ENCODE data around the gene MECR.

GRCh38 chr1:29227511-29227910, 3.2 kb downstream of the MECR start:
- TF ChIP-seq POLR2A (IDR thresholded peaks at IDR 0.05; ENCODE audit: borderline replicate concordance, extremely low read depth, insufficient read depth, insufficient read length) (no peak), FOSL1 (IDR thresholded peaks at IDR 0.05; ENCODE audit: low read depth) (no peak), EZH2 (IDR thresholded peaks at IDR 0.05) (no peak), POLR2AphosphoS5 (IDR thresholded peaks at IDR 0.05; ENCODE audit: low read depth, low read length) (no peak), EGR1 (IDR thresholded peaks at IDR 0.05; ENCODE audit: low read depth) (no peak), ATF3 (IDR thresholded peaks at IDR 0.05) (no peak), REST (IDR thresholded peaks at IDR 0.05; ENCODE audit: low read depth) (no peak), RAD21 (IDR thresholded peaks at IDR 0.05; ENCODE audit: low read depth) (no peak), JUND (IDR thresholded peaks at IDR 0.05) (no peak), EZH2phosphoT487 (IDR thresholded peaks at IDR 0.05; ENCODE audit: borderline replicate concordance) (no peak), SRF (IDR thresholded peaks at IDR 0.05; ENCODE audit: low read depth) (no peak)
- TF ChIP-seq, protein P1, sequence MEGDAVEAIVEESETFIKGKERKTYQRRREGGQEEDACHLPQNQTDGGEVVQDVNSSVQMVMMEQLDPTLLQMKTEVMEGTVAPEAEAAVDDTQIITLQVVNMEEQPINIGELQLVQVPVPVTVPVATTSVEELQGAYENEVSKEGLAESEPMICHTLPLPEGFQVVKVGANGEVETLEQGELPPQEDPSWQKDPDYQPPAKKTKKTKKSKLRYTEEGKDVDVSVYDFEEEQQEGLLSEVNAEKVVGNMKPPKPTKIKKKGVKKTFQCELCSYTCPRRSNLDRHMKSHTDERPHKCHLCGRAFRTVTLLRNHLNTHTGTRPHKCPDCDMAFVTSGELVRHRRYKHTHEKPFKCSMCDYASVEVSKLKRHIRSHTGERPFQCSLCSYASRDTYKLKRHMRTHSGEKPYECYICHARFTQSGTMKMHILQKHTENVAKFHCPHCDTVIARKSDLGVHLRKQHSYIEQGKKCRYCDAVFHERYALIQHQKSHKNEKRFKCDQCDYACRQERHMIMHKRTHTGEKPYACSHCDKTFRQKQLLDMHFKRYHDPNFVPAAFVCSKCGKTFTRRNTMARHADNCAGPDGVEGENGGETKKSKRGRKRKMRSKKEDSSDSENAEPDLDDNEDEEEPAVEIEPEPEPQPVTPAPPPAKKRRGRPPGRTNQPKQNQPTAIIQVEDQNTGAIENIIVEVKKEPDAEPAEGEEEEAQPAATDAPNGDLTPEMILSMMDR (IDR thresholded peaks at IDR 0.05 in 2 of 3, conservative IDR thresholded peaks at IDR 0.05 in 1 of 3; ENCODE audit: borderline replicate concordance in 1 of 3, insufficient read depth in 1 of 3, low read depth in 2 of 3, low read length in 2 of 3): no peak
- TF ChIP-seq, protein P2, sequence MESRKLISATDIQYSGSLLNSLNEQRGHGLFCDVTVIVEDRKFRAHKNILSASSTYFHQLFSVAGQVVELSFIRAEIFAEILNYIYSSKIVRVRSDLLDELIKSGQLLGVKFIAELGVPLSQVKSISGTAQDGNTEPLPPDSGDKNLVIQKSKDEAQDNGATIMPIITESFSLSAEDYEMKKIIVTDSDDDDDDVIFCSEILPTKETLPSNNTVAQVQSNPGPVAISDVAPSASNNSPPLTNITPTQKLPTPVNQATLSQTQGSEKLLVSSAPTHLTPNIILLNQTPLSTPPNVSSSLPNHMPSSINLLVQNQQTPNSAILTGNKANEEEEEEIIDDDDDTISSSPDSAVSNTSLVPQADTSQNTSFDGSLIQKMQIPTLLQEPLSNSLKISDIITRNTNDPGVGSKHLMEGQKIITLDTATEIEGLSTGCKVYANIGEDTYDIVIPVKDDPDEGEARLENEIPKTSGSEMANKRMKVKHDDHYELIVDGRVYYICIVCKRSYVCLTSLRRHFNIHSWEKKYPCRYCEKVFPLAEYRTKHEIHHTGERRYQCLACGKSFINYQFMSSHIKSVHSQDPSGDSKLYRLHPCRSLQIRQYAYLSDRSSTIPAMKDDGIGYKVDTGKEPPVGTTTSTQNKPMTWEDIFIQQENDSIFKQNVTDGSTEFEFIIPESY (IDR thresholded peaks at IDR 0.05; ENCODE audit: extremely low read depth, insufficient replicate concordance, low read length): no peak
